WTC11 (cell line): ENCODE results near the gene CNDP2. TPM values are rescaled to one million over a fixed set of nuclear protein-coding genes. Genes with fewer than 3 reads are reported as not detected.

Experiments
- ATAC-seq: fragments of 200-7000 bp; cut with Tn5 transposase; 2 replicates; pipeline ENCODE4 v1.10.0; 2021; ENCODE audit warnings: mild to moderate bottlenecking, moderate library complexity
- CTCF ChIA-PET: fragments of 300-600 bp; sonication (Branson Sonifier 250); formaldehyde crosslinking; loops from one replicate; lab custom pipeline; 2021; ENCODE audit warnings: antibody characterized with exemption; lab: Charles Lee
- POLR2A ChIA-PET: fragments of 350-600 bp; sonication (Branson Sonifier 250); formaldehyde crosslinking; loops from one replicate; lab custom pipeline; 2021; ENCODE audit warnings: antibody characterized with exemption; lab: Charles Lee
- DNase-seq: peaks from one replicate; pipeline ENCODE4 v3.0.0; 2021; ENCODE audit warnings: low spot score
- H3K27ac Mint-ChIP-seq: 2 replicates; pipeline ENCODE4 v1.8.0; 2021; ENCODE audit warnings: mixed read lengths
- H3K27me3 Mint-ChIP-seq: 2 replicates; pipeline ENCODE4 v1.8.0; 2021; ENCODE audit warnings: low read depth, mild to moderate bottlenecking, moderate library complexity, mixed read lengths
- H3K36me3 Mint-ChIP-seq: 2 replicates; pipeline ENCODE4 v1.8.0; 2021; ENCODE audit warnings: mixed read lengths
- H3K4me1 Mint-ChIP-seq: 2 replicates; pipeline ENCODE4 v1.8.0; 2022; ENCODE audit warnings: mixed read lengths
- H3K4me3 Mint-ChIP-seq: 2 replicates; pipeline ENCODE4 v1.8.0; 2021; ENCODE audit warnings: mild to moderate bottlenecking, moderate library complexity, mixed read lengths
- H3K9me3 Mint-ChIP-seq: 2 replicates; pipeline ENCODE4 v1.8.0; 2021; ENCODE audit warnings: mixed read lengths
- AR ChIP-seq: fragments of 250-450 bp; sonication (Bioruptor Pico); IDR thresholded peaks from 2 replicates; pipeline ENCODE4 v1.9.0; 2021; ENCODE audit warnings: mild to moderate bottlenecking
- CDX4 ChIP-seq: fragments of 250-450 bp; sonication (Bioruptor Pico); IDR thresholded peaks from 2 replicates; pipeline ENCODE4 v1.9.0; 2021; ENCODE audit warnings: moderate library complexity, mild to moderate bottlenecking, inconsistent platforms, borderline replicate concordance
- CREB1 ChIP-seq: sonication (generic); formaldehyde crosslinking; IDR thresholded peaks from 2 replicates; pipeline ENCODE4 v1.8.0; 2023; ENCODE audit warnings: mild to moderate bottlenecking, missing genetic modification reagents
- CREM ChIP-seq: sonication (generic); formaldehyde crosslinking; IDR thresholded peaks from 2 replicates; pipeline ENCODE4 v1.8.1; 2022; ENCODE audit warnings: mild to moderate bottlenecking, missing genetic modification reagents, moderate library complexity
- ESRRA ChIP-seq: sonication (generic); formaldehyde crosslinking; IDR thresholded peaks from 2 replicates; pipeline ENCODE4 v1.8.1; 2022; ENCODE audit warnings: mild to moderate bottlenecking, missing genetic modification reagents, borderline replicate concordance
- HMGXB4 ChIP-seq: sonication (generic); formaldehyde crosslinking; IDR thresholded peaks from 2 replicates; pipeline ENCODE4 v1.8.1; 2023; ENCODE audit warnings: mild to moderate bottlenecking, moderate library complexity, missing genetic modification reagents
- JAZF1 ChIP-seq: fragments of 250-450 bp; sonication (Bioruptor Pico); IDR thresholded peaks from 2 replicates; pipeline ENCODE4 v1.9.0; 2021; ENCODE audit warnings: moderate library complexity, mild to moderate bottlenecking, inconsistent platforms
- NFATC4 ChIP-seq: fragments of 250-450 bp; sonication (Bioruptor Pico); IDR thresholded peaks from 2 replicates; pipeline ENCODE4 v1.9.0; 2021; ENCODE audit warnings: mild to moderate bottlenecking
- NR1H2 ChIP-seq: sonication (generic); formaldehyde crosslinking; IDR thresholded peaks from 2 replicates; pipeline ENCODE4 v1.9.0; 2021; ENCODE audit warnings: mild to moderate bottlenecking, moderate library complexity, missing genetic modification reagents
- NR2C2 ChIP-seq: sonication (generic); formaldehyde crosslinking; IDR thresholded peaks from 2 replicates; pipeline ENCODE4 v1.8.0; 2022; ENCODE audit warnings: mild to moderate bottlenecking, missing genetic modification reagents
- PRDM15 ChIP-seq: sonication (generic); formaldehyde crosslinking; IDR thresholded peaks from 2 replicates; pipeline ENCODE4 v1.8.0; 2022; ENCODE audit warnings: missing genetic modification reagents
- SMAD3 ChIP-seq: sonication (generic); formaldehyde crosslinking; IDR thresholded peaks from 2 replicates; pipeline ENCODE4 v1.8.0; 2022; ENCODE audit warnings: missing genetic modification reagents, mild to moderate bottlenecking, borderline replicate concordance
- USF2 ChIP-seq: sonication (generic); formaldehyde crosslinking; IDR thresholded peaks from 2 replicates; pipeline ENCODE4 v1.8.1; 2023; ENCODE audit warnings: mild to moderate bottlenecking, missing genetic modification reagents, moderate library complexity
- ZBTB21 ChIP-seq: sonication (generic); formaldehyde crosslinking; IDR thresholded peaks from 2 replicates; pipeline ENCODE4 v1.8.1; 2023; ENCODE audit warnings: mild to moderate bottlenecking, missing genetic modification reagents, borderline replicate concordance
- ZNF138 ChIP-seq: sonication (generic); formaldehyde crosslinking; conservative IDR thresholded peaks from 2 replicates; pipeline ENCODE4 v1.8.1; 2022; ENCODE audit warnings: mild to moderate bottlenecking, moderate library complexity, missing genetic modification reagents
- ZNF232 ChIP-seq: sonication (generic); formaldehyde crosslinking; IDR thresholded peaks from 2 replicates; pipeline ENCODE4 v1.8.0; 2022; ENCODE audit warnings: mild to moderate bottlenecking, missing genetic modification reagents
- total RNA-seq: library from RNA; stranded (reverse); gene quantifications from 3 replicates; pipeline ENCODE4 v1.2.3, GENCODE V29; 2021
- TF ChIP-seq, protein P1 (sequence below): sonication (generic); formaldehyde crosslinking; conservative IDR thresholded peaks from 2 replicates; pipeline ENCODE4 v1.8.1; 2023; ENCODE audit warnings: mild to moderate bottlenecking, low read depth, missing genetic modification reagents, moderate library complexity
- TF ChIP-seq, protein P2 (sequence below): sonication (generic); formaldehyde crosslinking; IDR thresholded peaks from 2 replicates; pipeline ENCODE4 v1.8.1; 2022; ENCODE audit warnings: mild to moderate bottlenecking, missing genetic modification reagents, moderate library complexity, borderline replicate concordance
- TF ChIP-seq, protein P3 (sequence below): fragments of 250-450 bp; sonication (Bioruptor Pico); IDR thresholded peaks from 2 replicates; pipeline ENCODE4 v1.8.0; 2021; ENCODE audit warnings: mild to moderate bottlenecking

The CNDP2 gene
- total RNA-seq, 1 experiment from 2014 or later, result 248 TPM

- no peak for TF ChIP-seq AR (CRISPR knock-in tag)
- TF ChIP-seq ESRRA (CRISPR knock-in tag), result no peak
- TF ChIP-seq, protein P1, sequence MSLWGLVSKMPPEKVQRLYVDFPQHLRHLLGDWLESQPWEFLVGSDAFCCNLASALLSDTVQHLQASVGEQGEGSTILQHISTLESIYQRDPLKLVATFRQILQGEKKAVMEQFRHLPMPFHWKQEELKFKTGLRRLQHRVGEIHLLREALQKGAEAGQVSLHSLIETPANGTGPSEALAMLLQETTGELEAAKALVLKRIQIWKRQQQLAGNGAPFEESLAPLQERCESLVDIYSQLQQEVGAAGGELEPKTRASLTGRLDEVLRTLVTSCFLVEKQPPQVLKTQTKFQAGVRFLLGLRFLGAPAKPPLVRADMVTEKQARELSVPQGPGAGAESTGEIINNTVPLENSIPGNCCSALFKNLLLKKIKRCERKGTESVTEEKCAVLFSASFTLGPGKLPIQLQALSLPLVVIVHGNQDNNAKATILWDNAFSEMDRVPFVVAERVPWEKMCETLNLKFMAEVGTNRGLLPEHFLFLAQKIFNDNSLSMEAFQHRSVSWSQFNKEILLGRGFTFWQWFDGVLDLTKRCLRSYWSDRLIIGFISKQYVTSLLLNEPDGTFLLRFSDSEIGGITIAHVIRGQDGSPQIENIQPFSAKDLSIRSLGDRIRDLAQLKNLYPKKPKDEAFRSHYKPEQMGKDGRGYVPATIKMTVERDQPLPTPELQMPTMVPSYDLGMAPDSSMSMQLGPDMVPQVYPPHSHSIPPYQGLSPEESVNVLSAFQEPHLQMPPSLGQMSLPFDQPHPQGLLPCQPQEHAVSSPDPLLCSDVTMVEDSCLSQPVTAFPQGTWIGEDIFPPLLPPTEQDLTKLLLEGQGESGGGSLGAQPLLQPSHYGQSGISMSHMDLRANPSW (CRISPR knock-in tag), result no peak
- TF ChIP-seq NR2C2, result no peak
- TF ChIP-seq CDX4, result no peak
- TF ChIP-seq NFATC4, result no peak
- TF ChIP-seq CREM (CRISPR knock-in tag), result no peak
- no peak for TF ChIP-seq ZNF138 (CRISPR knock-in tag)
- no peak for TF ChIP-seq NR1H2
- TF ChIP-seq SMAD3 (CRISPR knock-in tag), result no peak
- no peak for TF ChIP-seq USF2 (CRISPR knock-in tag)
- TF ChIP-seq HMGXB4 (CRISPR knock-in tag), result no peak
These were observed 41.8 kb upstream of the CNDP2 start (continued) for GRCh38 chr18:74454279-74454751.

- no peak overlapping the region; the same call in 1 of the 2 replicates for H3K4me3 Mint-ChIP-seq
- no peak for DNase-seq
- peaks cover 3% of the 10 kb centered on the region for H3K4me1 Mint-ChIP-seq
- no peaks in the 10 kb centered on the region for H3K9me3 Mint-ChIP-seq
- H3K27me3 Mint-ChIP-seq, result peaks cover 61% of the 10 kb centered on the region
- no peak for ATAC-seq
- no peak overlapping the region for H3K27ac Mint-ChIP-seq
- POLR2A ChIA-PET, result no interaction called here
- no peaks in the 10 kb centered on the region for H3K36me3 Mint-ChIP-seq
- CTCF ChIA-PET, result interaction anchor here (1.1 to 3.6 kb wide), 2 partner anchors 38 to 102 kb away, joined by 3 to 12 read pairs; no protein-coding TSS in a partner anchor
- TF ChIP-seq, protein P2, sequence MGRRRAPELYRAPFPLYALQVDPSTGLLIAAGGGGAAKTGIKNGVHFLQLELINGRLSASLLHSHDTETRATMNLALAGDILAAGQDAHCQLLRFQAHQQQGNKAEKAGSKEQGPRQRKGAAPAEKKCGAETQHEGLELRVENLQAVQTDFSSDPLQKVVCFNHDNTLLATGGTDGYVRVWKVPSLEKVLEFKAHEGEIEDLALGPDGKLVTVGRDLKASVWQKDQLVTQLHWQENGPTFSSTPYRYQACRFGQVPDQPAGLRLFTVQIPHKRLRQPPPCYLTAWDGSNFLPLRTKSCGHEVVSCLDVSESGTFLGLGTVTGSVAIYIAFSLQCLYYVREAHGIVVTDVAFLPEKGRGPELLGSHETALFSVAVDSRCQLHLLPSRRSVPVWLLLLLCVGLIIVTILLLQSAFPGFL (CRISPR knock-in tag), result no peak
- TF ChIP-seq ZNF232 (CRISPR knock-in tag), result no peak
- TF ChIP-seq CREB1 (CRISPR knock-in tag), result no peak
- TF ChIP-seq, protein P3, sequence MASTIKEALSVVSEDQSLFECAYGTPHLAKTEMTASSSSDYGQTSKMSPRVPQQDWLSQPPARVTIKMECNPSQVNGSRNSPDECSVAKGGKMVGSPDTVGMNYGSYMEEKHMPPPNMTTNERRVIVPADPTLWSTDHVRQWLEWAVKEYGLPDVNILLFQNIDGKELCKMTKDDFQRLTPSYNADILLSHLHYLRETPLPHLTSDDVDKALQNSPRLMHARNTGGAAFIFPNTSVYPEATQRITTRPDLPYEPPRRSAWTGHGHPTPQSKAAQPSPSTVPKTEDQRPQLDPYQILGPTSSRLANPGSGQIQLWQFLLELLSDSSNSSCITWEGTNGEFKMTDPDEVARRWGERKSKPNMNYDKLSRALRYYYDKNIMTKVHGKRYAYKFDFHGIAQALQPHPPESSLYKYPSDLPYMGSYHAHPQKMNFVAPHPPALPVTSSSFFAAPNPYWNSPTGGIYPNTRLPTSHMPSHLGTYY (CRISPR knock-in tag), result no peak
- no peak for TF ChIP-seq PRDM15
- no peak for TF ChIP-seq JAZF1 (CRISPR knock-in tag)
- no peak for TF ChIP-seq ZBTB21 (CRISPR knock-in tag)
These were observed 40.8 kb upstream of the CNDP2 start for GRCh38 chr18:74455386-74455785.
